Measurements from ENCODE around the gene ARHGEF1.

The ARHGEF1 gene

DNA sequence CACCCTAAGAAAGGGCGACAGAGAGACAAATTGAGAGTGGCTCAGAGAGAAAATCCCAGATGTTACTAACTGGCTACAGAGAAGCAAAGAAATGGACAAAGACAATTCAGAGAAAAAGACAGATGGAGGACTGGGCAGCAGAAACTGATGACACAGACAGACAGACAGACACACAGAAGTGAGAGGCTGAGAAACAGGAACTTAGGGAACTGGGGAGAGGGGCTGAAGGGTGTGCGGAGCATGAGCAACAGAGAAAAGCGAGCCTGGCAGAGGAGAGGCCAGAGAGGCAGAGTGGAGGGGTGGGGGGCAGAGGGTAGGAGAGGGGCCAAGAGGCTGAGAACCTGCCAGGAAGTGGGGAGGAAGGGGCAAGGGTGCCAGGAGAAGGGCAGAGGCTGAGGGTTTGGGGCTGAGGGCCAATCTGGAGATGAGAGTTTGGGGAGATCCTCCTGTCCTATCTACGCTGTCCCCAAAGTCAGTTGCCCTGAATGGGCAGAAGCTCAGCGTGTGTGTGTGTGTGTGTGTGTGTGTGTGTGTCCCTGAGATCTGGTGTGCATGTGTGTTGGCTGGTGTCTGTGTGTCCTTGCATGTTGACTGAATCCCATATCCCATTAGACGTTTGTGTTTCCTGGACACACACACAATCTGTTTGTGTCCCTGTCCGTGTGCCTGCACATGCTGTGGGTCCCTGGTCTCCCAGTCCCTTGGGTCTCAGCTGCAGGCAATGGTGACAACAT is 50.9 kb downstream of the ARHGEF1 start:
- peak overlapping the region; percentile 16; the same call in 1 of the 2 replicates for H3K27ac ChIP-seq (ENCODE audit: low read length)
- TF ChIP-seq EZH2phosphoT487 (IDR thresholded peaks at IDR 0.05; ENCODE audit: low read depth), result no peak
- TF ChIP-seq, protein P1, sequence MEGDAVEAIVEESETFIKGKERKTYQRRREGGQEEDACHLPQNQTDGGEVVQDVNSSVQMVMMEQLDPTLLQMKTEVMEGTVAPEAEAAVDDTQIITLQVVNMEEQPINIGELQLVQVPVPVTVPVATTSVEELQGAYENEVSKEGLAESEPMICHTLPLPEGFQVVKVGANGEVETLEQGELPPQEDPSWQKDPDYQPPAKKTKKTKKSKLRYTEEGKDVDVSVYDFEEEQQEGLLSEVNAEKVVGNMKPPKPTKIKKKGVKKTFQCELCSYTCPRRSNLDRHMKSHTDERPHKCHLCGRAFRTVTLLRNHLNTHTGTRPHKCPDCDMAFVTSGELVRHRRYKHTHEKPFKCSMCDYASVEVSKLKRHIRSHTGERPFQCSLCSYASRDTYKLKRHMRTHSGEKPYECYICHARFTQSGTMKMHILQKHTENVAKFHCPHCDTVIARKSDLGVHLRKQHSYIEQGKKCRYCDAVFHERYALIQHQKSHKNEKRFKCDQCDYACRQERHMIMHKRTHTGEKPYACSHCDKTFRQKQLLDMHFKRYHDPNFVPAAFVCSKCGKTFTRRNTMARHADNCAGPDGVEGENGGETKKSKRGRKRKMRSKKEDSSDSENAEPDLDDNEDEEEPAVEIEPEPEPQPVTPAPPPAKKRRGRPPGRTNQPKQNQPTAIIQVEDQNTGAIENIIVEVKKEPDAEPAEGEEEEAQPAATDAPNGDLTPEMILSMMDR (IDR thresholded peaks at IDR 0.05; ENCODE audit: low read depth, low read length), result no peak
- H3K9me3 ChIP-seq (ENCODE audit: insufficient read depth, low read length), result no peaks in the 10 kb centered on the region
- peak overlapping the region; percentile 7; the same call in 1 of the 2 replicates for H3K9ac ChIP-seq (ENCODE audit: low read length)
- no peaks in the 10 kb centered on the region for H4K20me1 ChIP-seq (ENCODE audit: insufficient read depth, low read length)
- H3K4me2 ChIP-seq (ENCODE audit: low read length), result peak overlapping the region; percentile 23
- H3K36me3 ChIP-seq (replicated peaks; ENCODE audit: low read depth, low read length), result no peaks in the 10 kb centered on the region
- peaks cover 53% of the 10 kb centered on the region for H3K27me3 ChIP-seq (ENCODE audit: low read depth, low read length)
- peaks cover 66% of the 10 kb centered on the region for H3K4me1 ChIP-seq (ENCODE audit: low read length)
- no peaks in the 10 kb centered on the region for H3K79me2 ChIP-seq (ENCODE audit: low read length)
- no peak overlapping the region for H2AFZ ChIP-seq (ENCODE audit: low read depth, low read length)
- H3K4me3 ChIP-seq (ENCODE audit: low read length), result no peak overlapping the region; the same call in 1 of the 2 replicates

- Histone ChIP-seq H3K27me3 (ENCODE audit: low read depth, low read length) (peaks cover 43% of the 10 kb centered on the region), H3K4me1 (ENCODE audit: low read length) (peaks cover 56% of the 10 kb centered on the region), H3K79me2 (ENCODE audit: low read length) (no peaks in the 10 kb centered on the region), H3K9me3 (ENCODE audit: insufficient read depth, low read length) (no peaks in the 10 kb centered on the region), H3K36me3 (replicated peaks; ENCODE audit: low read depth, low read length) (no peaks in the 10 kb centered on the region), H2AFZ (ENCODE audit: low read depth, low read length) (no peak overlapping the region), H3K9ac (ENCODE audit: low read length) (no peak overlapping the region; the same call in 1 of the 2 replicates), H3K4me2 (ENCODE audit: low read length) (peak overlapping the region; percentile 23), H4K20me1 (ENCODE audit: insufficient read depth, low read length) (no peaks in the 10 kb centered on the region), H3K4me3 (ENCODE audit: low read length) (no peak overlapping the region), H3K27ac (ENCODE audit: low read length) (no peak overlapping the region)
- TF ChIP-seq EZH2phosphoT487 (IDR thresholded peaks at IDR 0.05; ENCODE audit: low read depth), result no peak
- TF ChIP-seq, protein P1 (IDR thresholded peaks at IDR 0.05; ENCODE audit: low read depth, low read length), result peak; percentile 97
Observed at GRCh38 chr19:41934849-41935374, 51.9 kb downstream of the ARHGEF1 start.

DNA sequence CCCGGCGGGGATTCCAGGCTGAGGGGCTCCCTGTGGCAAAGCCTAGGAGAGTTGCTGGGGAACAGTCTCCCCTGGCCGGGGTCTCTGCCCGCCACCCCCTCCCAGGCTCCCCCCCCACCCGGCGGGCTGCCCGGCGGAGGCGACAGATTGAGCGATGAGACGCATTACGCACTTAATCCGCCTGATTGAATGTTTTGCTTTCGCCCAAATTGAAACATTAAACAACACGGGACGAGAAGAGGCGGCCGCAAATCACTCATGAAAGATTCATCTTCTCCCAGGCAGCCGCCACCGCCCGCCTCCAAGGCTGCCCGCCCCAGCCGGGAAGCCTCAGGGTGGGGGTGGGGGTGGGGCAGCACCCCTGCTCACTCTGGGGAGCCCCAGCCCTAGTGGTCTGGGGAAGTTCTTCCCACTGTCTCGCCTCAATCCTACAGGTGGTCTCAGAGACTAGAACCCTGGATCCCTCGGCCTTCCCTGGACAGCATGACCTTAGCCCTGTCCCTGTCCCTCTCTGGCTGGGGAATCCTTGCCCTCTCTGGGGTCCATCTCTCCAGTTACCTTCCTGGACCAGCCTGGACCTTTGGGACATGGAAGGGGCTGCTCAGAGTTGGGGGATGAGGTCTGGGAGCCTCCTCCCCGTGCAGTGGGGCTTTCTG is 52.9 kb downstream of the ARHGEF1 start:
- Histone ChIP-seq H3K36me3 (replicated peaks; ENCODE audit: low read depth, low read length) (no peaks in the 10 kb centered on the region), H3K79me2 (ENCODE audit: low read length) (no peaks in the 10 kb centered on the region), H3K9me3 (ENCODE audit: insufficient read depth, low read length) (no peaks in the 10 kb centered on the region), H3K9ac (ENCODE audit: low read length) (no peak overlapping the region), H3K4me3 (ENCODE audit: low read length) (no peak overlapping the region), H3K4me1 (ENCODE audit: low read length) (peaks cover 49% of the 10 kb centered on the region), H3K27ac (ENCODE audit: low read length) (no peak overlapping the region), H3K27me3 (ENCODE audit: low read depth, low read length) (peaks cover 34% of the 10 kb centered on the region), H3K4me2 (ENCODE audit: low read length) (no peak overlapping the region), H2AFZ (ENCODE audit: low read depth, low read length) (no peak overlapping the region), H4K20me1 (ENCODE audit: insufficient read depth, low read length) (no peaks in the 10 kb centered on the region)
- TF ChIP-seq EZH2phosphoT487 (IDR thresholded peaks at IDR 0.05; ENCODE audit: low read depth), result no peak
- TF ChIP-seq, protein P1 (IDR thresholded peaks at IDR 0.05; ENCODE audit: low read depth, low read length), result no peak

- H4K20me1 ChIP-seq (ENCODE audit: insufficient read depth, low read length), result no peaks in the 10 kb centered on the region
- no peak overlapping the region for H3K27ac ChIP-seq (ENCODE audit: low read length)
- no peak overlapping the region for H2AFZ ChIP-seq (ENCODE audit: low read depth, low read length)
- no peaks in the 10 kb centered on the region for H3K36me3 ChIP-seq (replicated peaks; ENCODE audit: low read depth, low read length)
- no peak for TF ChIP-seq EZH2phosphoT487 (IDR thresholded peaks at IDR 0.05; ENCODE audit: low read depth)
- TF ChIP-seq, protein P1 (IDR thresholded peaks at IDR 0.05; ENCODE audit: low read depth, low read length), result no peak
- H3K4me2 ChIP-seq (ENCODE audit: low read length), result no peak overlapping the region
- H3K4me3 ChIP-seq (ENCODE audit: low read length), result no peak overlapping the region
- no peaks in the 10 kb centered on the region for H3K79me2 ChIP-seq (ENCODE audit: low read length)
- peaks cover 29% of the 10 kb centered on the region for H3K27me3 ChIP-seq (ENCODE audit: low read depth, low read length)
- no peak overlapping the region for H3K9ac ChIP-seq (ENCODE audit: low read length)
- H3K9me3 ChIP-seq (ENCODE audit: insufficient read depth, low read length), result no peaks in the 10 kb centered on the region
- peaks cover 49% of the 10 kb centered on the region for H3K4me1 ChIP-seq (ENCODE audit: low read length)
Observed at GRCh38 chr19:41936416-41936850, 53.4 kb downstream of the ARHGEF1 start.

Data from OCI-LY3 (cell line).